Type B pancreatic cell (in vitro differentiated cells): ENCODE measurements around the gene ZNF638. TPM values are rescaled to one million over a fixed set of nuclear protein-coding genes. Genes with fewer than 3 reads are reported as not detected.
A peak's percentile ranks its signal among the peaks of the same experiment; 100 is the strongest.
"Not testable (repeated sequence)": the region's sequence is repeated elsewhere in the genome, so short reads cannot be mapped to it uniquely, and the experiment has no call there.

ENCODE experiments used
- DNase-seq: peaks from one replicate; pipeline ENCODE4 v3.0.0; 2021; ENCODE audit warnings: mixed read lengths; ENCODE audit not compliant: unreplicated experiment; ENCODE audit errors: extremely low spot score
- H3K27ac Mint-ChIP-seq: 2 replicates; pipeline ENCODE4 v1.8.0; 2021; ENCODE audit warnings: mild to moderate bottlenecking, mixed read lengths
- H3K27me3 Mint-ChIP-seq: 2 replicates; pipeline ENCODE4 v1.8.0; 2021; ENCODE audit warnings: mixed read lengths
- H3K36me3 Mint-ChIP-seq: 2 replicates; pipeline ENCODE4 v1.8.0; 2021; ENCODE audit warnings: mixed read lengths
- H3K4me1 Mint-ChIP-seq: one replicate; pipeline ENCODE4 v1.8.0; 2021; ENCODE audit warnings: mixed read lengths; ENCODE audit not compliant: unreplicated experiment
- H3K4me3 Mint-ChIP-seq: 2 replicates; pipeline ENCODE4 v1.8.0; 2021; ENCODE audit warnings: mild to moderate bottlenecking, mixed read lengths
- H3K9me3 Mint-ChIP-seq: 2 replicates; pipeline ENCODE4 v1.8.0; 2021; ENCODE audit warnings: mixed read lengths
- CTCF ChIP-seq: fragments of 200-600 bp; sonication (generic); conservative IDR thresholded peaks from 2 replicates; pipeline ENCODE4 v1.5.0; 2021; ENCODE audit warnings: antibody characterized with exemption, mild to moderate bottlenecking
- total RNA-seq: library from RNA; stranded (reverse); gene quantifications from 2 replicates; pipeline ENCODE4 v1.2.1, GENCODE V29; 2021; ENCODE audit warnings: low replicate concordance

Gene ZNF638
- total RNA-seq, 1 donor from 2014 or later = 149 TPM

- Mint-ChIP-seq H3K27ac (no peak overlapping the region), H3K4me3 (no peak overlapping the region), H3K4me1 (no peaks in the 10 kb centered on the region), H3K27me3 (no peaks in the 10 kb centered on the region), H3K9me3 (no peaks in the 10 kb centered on the region), H3K36me3 (peaks cover 59% of the 10 kb centered on the region)
- DNase-seq = no peak
- TF ChIP-seq CTCF = no peak
Measured at GRCh38 chr2:71428472-71429383, 97.1 kb downstream of the ZNF638 start.

- H3K27me3 Mint-ChIP-seq, H3K4me3 Mint-ChIP-seq, H3K4me1 Mint-ChIP-seq, DNase-seq, H3K27ac Mint-ChIP-seq: not testable (repeated sequence)
- H3K9me3 Mint-ChIP-seq = peaks cover 14% of the 10 kb centered on the region
- peaks cover 22% of the 10 kb centered on the region for H3K36me3 Mint-ChIP-seq
Measured at GRCh38 chr2:71445142-71445541, 113.6 kb downstream of the ZNF638 start.

GRCh38 chr2:71446505-71446904 lies 114.9 kb downstream of the ZNF638 start:
- no peak for DNase-seq
- Mint-ChIP-seq H3K27me3 (peaks cover 4% of the 10 kb centered on the region), H3K4me3 (no peak overlapping the region), H3K27ac (no peak overlapping the region), H3K9me3 (peaks cover 14% of the 10 kb centered on the region), H3K36me3 (peaks cover 14% of the 10 kb centered on the region), H3K4me1 (no peaks in the 10 kb centered on the region)
- no peak for TF ChIP-seq CTCF

- DNase-seq = no peak
- peaks cover 4% of the 10 kb centered on the region for H3K36me3 Mint-ChIP-seq
- peaks cover 9% of the 10 kb centered on the region for H3K4me1 Mint-ChIP-seq
- TF ChIP-seq CTCF = no peak
- H3K9me3 Mint-ChIP-seq = peaks cover 4% of the 10 kb centered on the region
- no peak overlapping the region for H3K4me3 Mint-ChIP-seq
- peaks cover 24% of the 10 kb centered on the region for H3K27me3 Mint-ChIP-seq
- no peak overlapping the region for H3K27ac Mint-ChIP-seq
Measured at GRCh38 chr2:71449343-71449742, 117.8 kb downstream of the ZNF638 start.

GRCh38 chr2:71451705-71452104 lies 120.1 kb downstream of the ZNF638 start:
- no peak overlapping the region for H3K4me3 Mint-ChIP-seq
- TF ChIP-seq CTCF = no peak
- no peak for DNase-seq
- H3K9me3 Mint-ChIP-seq = no peaks in the 10 kb centered on the region
- H3K36me3 Mint-ChIP-seq = no peaks in the 10 kb centered on the region
- peaks cover 40% of the 10 kb centered on the region for H3K27me3 Mint-ChIP-seq
- peaks cover 30% of the 10 kb centered on the region for H3K4me1 Mint-ChIP-seq
- no peak overlapping the region for H3K27ac Mint-ChIP-seq

- no peaks in the 10 kb centered on the region for H3K9me3 Mint-ChIP-seq
- H3K36me3 Mint-ChIP-seq = no peaks in the 10 kb centered on the region
- peaks cover 34% of the 10 kb centered on the region for H3K4me1 Mint-ChIP-seq
- peak overlapping the region; percentile 63 for H3K4me3 Mint-ChIP-seq
- peaks cover 40% of the 10 kb centered on the region for H3K27me3 Mint-ChIP-seq
- peak; percentile 40 for TF ChIP-seq CTCF
- DNase-seq = no peak
- peak overlapping the region; percentile 83 for H3K27ac Mint-ChIP-seq
Measured at GRCh38 chr2:71452565-71452964, 121.0 kb downstream of the ZNF638 start.
